HG03558 (cell line): ENCODE measurements around the gene HSPB2.
"Not testable (repeated sequence)": the region's sequence is repeated elsewhere in the genome, so short reads cannot be mapped to it uniquely, and the experiment has no call there.

Experiments used
- ATAC-seq: cut with Tn5 transposase; IDR thresholded peaks from one replicate; pipeline ENCODE4 v1.9.1; 2021; ENCODE audit warnings: moderate number of reproducible peaks; ENCODE audit not compliant: unreplicated experiment; ENCODE audit errors: extremely low read depth

Gene HSPB2

GRCh38 chr11:111913031-111913861, 712 bp downstream of the HSPB2 start:
- no peak for ATAC-seq

- no peak for ATAC-seq
Measured at GRCh38 chr11:111913997-111914396, 1.5 kb downstream of the HSPB2 start.

- no peak for ATAC-seq
Measured at GRCh38 chr11:111916768-111917167, 4.2 kb downstream of the HSPB2 start.

- no peak for ATAC-seq
Measured at GRCh38 chr11:111917312-111917711, 4.8 kb downstream of the HSPB2 start.

- ATAC-seq: no peak
Measured at GRCh38 chr11:111917788-111918187, 5.3 kb downstream of the HSPB2 start.

GRCh38 chr11:111918390-111919256, 6.1 kb downstream of the HSPB2 start, which contains the start of gene C11orf52:
Gene C11orf52, plus strand, starts transcription at chr11:111918913. Its CDS starts 60 bp downstream, at chr11:111918973.
- ATAC-seq: no peak

GRCh38 chr11:111920908-111921307, 8.4 kb downstream of the HSPB2 start:
- ATAC-seq: no peak

- no peak for ATAC-seq
Measured at GRCh38 chr11:111921541-111922230, 9.2 kb downstream of the HSPB2 start.

GRCh38 chr11:111922803-111923202, 10.3 kb downstream of the HSPB2 start:
- no peak for ATAC-seq

- no peak for ATAC-seq
Measured at GRCh38 chr11:111923351-111923788, 10.8 kb downstream of the HSPB2 start.

- ATAC-seq: no peak
Measured at GRCh38 chr11:111923951-111924350, 11.4 kb downstream of the HSPB2 start.

- no peak for ATAC-seq
Measured at GRCh38 chr11:111925953-111926352, 13.4 kb downstream of the HSPB2 start.

GRCh38 chr11:111926505-111927391, 14.2 kb downstream of the HSPB2 start:
- peak; percentile 86 for ATAC-seq

- no peak for ATAC-seq
Measured at GRCh38 chr11:111930472-111930871, 17.9 kb downstream of the HSPB2 start.

- no peak for ATAC-seq
Measured at GRCh38 chr11:111932611-111932950, 20.0 kb downstream of the HSPB2 start.

- ATAC-seq: not testable (repeated sequence)
Measured at GRCh38 chr11:111933176-111933575, 20.6 kb downstream of the HSPB2 start.

GRCh38 chr11:111933872-111934271, 21.3 kb downstream of the HSPB2 start:
- no peak for ATAC-seq

- ATAC-seq: no peak
Measured at GRCh38 chr11:111934306-111934705, 21.8 kb downstream of the HSPB2 start.

- no peak for ATAC-seq
Measured at GRCh38 chr11:111935317-111936039, 22.9 kb downstream of the HSPB2 start.
